Testis (tissue), 3 donors: Measurements from ENCODE around the gene ZNF687. TPM values are rescaled to one million over a fixed set of nuclear protein-coding genes. Genes with fewer than 3 reads are reported as not detected.
A peak's percentile ranks its signal among the peaks of the same experiment; 100 is the strongest.

Experiments used
- DNase-seq: peaks from one replicate; pipeline ENCODE4 v3.0.0-alpha.2; 2019
- H3K27ac ChIP-seq, 2 donors: fragments of 200-600 bp; sonication (generic); one replicate each; pipeline ENCODE4 v1.5.1; 2019
- H3K27me3 ChIP-seq: fragments of 200-600 bp; sonication (generic); one replicate; pipeline ENCODE4 v1.5.1; 2019
- H3K36me3 ChIP-seq: fragments of 200-600 bp; sonication (generic); one replicate; pipeline ENCODE4 v1.5.1; 2017; ENCODE audit warnings: low read depth; ENCODE audit errors: missing control alignments
- H3K4me1 ChIP-seq: fragments of 200-600 bp; sonication (generic); one replicate; pipeline ENCODE4 v1.5.1; 2019
- H3K4me3 ChIP-seq, 2 donors: fragments of 200-600 bp; sonication (generic); one replicate each; pipeline ENCODE4 v1.5.1; 2017 to 2019
- H3K9me3 ChIP-seq: fragments of 200-600 bp; sonication (generic); one replicate; pipeline ENCODE4 v1.5.1; 2017
- POLR2A ChIP-seq: fragments of 450-650 bp; IDR thresholded peaks from one replicate; pipeline ENCODE4 v1.6.1; 2017; ENCODE audit warnings: antibody characterized with exemption, mild to moderate bottlenecking, moderate library complexity
- WGBS, 2 donors: methylation state at CpG; one replicate each; pipeline ENCODE4 v1.1.5; 2018; 5-methylcytosine and 5-hydroxymethylcytosine counted together
- intact Hi-C: fragments of 100-400 bp; cut with DNase I; formaldehyde crosslinking; loops from one replicate; pipeline ENCODE4 v1.15.1; 2023; ENCODE audit warnings: low total_unique reads
- polyA plus RNA-seq: library from polyadenylated mRNA; stranded (reverse); fragments of 350-450 nt; fragmentation: Illumina TruSeq; extraction: RNeasy Lipid Tissue Mini Kit (QIAGEN cat#74804); gene quantifications from one replicate; pipeline ENCODE4 v1.2.3, GENCODE V29; 2014; ENCODE audit warnings: low read depth, low replicate concordance; ENCODE audit not compliant: insufficient read depth
- total RNA-seq, 2 donors: library from RNA; depleted of rRNA; stranded (reverse); fragments of >200 nt; gene quantifications; one replicate each; pipeline ENCODE4 v1.2.3, GENCODE V29; 2016
- TF ChIP-seq, protein P1 (sequence below), 3 experiments: fragments of 450-650 bp in 2 of 3; fragments of 200-600 bp in 1 of 3; sonication (generic) in 1 of 3; IDR thresholded peaks; one replicate each; pipeline ENCODE4 v1.5.1; 2016 to 2019; ENCODE audit warnings: antibody characterized with exemption in 3 of 3, mild to moderate bottlenecking in 2 of 3, moderate library complexity in 1 of 3

The ZNF687 gene
- total and polyA plus RNA-seq, 3 donors from 2014 or later: 38.4 to 58.2 (median 39.9) TPM

GRCh38 chr1:151311589-151312331 is 29.7 kb downstream of the ZNF687 start:
- no peaks in the 10 kb centered on the region for H3K27me3 ChIP-seq
- TF ChIP-seq POLR2A: no peak
- TF ChIP-seq, protein P1, sequence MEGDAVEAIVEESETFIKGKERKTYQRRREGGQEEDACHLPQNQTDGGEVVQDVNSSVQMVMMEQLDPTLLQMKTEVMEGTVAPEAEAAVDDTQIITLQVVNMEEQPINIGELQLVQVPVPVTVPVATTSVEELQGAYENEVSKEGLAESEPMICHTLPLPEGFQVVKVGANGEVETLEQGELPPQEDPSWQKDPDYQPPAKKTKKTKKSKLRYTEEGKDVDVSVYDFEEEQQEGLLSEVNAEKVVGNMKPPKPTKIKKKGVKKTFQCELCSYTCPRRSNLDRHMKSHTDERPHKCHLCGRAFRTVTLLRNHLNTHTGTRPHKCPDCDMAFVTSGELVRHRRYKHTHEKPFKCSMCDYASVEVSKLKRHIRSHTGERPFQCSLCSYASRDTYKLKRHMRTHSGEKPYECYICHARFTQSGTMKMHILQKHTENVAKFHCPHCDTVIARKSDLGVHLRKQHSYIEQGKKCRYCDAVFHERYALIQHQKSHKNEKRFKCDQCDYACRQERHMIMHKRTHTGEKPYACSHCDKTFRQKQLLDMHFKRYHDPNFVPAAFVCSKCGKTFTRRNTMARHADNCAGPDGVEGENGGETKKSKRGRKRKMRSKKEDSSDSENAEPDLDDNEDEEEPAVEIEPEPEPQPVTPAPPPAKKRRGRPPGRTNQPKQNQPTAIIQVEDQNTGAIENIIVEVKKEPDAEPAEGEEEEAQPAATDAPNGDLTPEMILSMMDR (IDR thresholded peaks at IDR 0.05): no peak
- H3K4me1 ChIP-seq: peaks cover 45% of the 10 kb centered on the region
- intact Hi-C loops: no loop called here
- WGBS, 2 donors: 28 to 33% methylated on average over 7 of the region's 7 CpGs
- peak; percentile 40 for DNase-seq
- no peak overlapping the region for H3K4me3 ChIP-seq
- H3K36me3 ChIP-seq: no peaks in the 10 kb centered on the region
- H3K27ac ChIP-seq: peak overlapping the region; percentile 28 to 69
- H3K9me3 ChIP-seq: no peaks in the 10 kb centered on the region

DNA sequence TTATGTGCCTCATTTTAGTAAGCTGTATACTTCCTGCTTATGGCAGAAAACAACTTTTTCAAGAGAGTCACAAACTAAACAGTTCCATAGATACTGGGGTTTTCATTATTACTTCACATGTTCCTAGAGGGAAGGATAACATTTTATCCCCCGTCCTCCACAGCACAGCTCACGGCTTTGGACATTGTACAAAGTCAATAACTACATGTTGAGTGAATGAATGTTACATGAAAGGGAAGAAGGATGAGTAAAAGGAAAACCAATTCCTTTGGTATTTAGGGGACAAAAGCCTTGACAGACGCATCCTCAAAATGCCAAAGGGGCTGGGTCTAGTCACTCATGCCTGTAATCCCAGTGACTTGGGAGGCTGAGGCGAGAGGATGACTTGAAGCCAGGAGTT is 30.3 kb downstream of the ZNF687 start:
- no peak for TF ChIP-seq POLR2A
- TF ChIP-seq, protein P1 (IDR thresholded peaks at IDR 0.05): no peak
- Histone ChIP-seq H3K4me1 (peaks cover 45% of the 10 kb centered on the region), H3K27ac (peak overlapping the region in 1 of 2 donors; percentile 69), H3K27me3 (no peaks in the 10 kb centered on the region), H3K4me3 (no peak overlapping the region), H3K36me3 (no peaks in the 10 kb centered on the region), H3K9me3 (no peaks in the 10 kb centered on the region)
- WGBS, 2 donors: 79 to 88% methylated on average over 4 of the region's 4 CpGs
- no peak for DNase-seq
- intact Hi-C loops: no loop called here

- H3K27ac ChIP-seq: peak overlapping the region in 1 of 2 donors; percentile 69
- WGBS, 2 donors: 87 to 90% methylated on average over 8 of the region's 8 CpGs
- no peaks in the 10 kb centered on the region for H3K36me3 ChIP-seq
- H3K4me3 ChIP-seq: no peak overlapping the region
- intact Hi-C loops: no loop called here
- H3K9me3 ChIP-seq: no peaks in the 10 kb centered on the region
- no peaks in the 10 kb centered on the region for H3K27me3 ChIP-seq
- TF ChIP-seq POLR2A: no peak
- TF ChIP-seq, protein P1 (IDR thresholded peaks at IDR 0.05): peak in 1 of 3 experiments; percentile 1
- no peak for DNase-seq
- H3K4me1 ChIP-seq: peaks cover 45% of the 10 kb centered on the region
Observed at GRCh38 chr1:151312826-151313225, 30.7 kb downstream of the ZNF687 start.

DNA sequence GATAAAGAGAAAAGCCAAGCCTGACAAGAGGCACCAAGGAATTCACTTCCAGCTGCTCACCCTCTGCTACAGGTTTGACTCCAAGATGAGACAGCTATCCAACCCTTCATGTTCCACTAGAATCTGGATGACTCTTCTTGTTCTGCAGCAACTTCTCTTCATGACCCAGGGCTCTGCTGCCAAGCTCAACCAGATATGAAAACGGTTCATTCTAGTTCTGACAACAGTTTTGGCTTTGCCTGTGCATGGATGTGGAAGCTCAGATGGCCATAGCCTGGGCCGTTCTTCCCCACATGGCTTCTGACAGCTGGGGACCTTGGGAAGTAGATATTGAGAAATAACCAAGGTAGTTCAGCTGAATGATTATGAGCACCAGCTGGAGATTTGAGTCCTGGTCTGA is 31.4 kb downstream of the ZNF687 start:
- WGBS, 2 donors: 17 to 28% methylated on average over 2 of the region's 2 CpGs
- Histone ChIP-seq H3K36me3 (no peaks in the 10 kb centered on the region), H3K27ac (peak overlapping the region in 1 of 2 donors; percentile 52), H3K27me3 (no peaks in the 10 kb centered on the region), H3K4me3 (no peak overlapping the region), H3K4me1 (peaks cover 45% of the 10 kb centered on the region), H3K9me3 (no peaks in the 10 kb centered on the region)
- intact Hi-C loops: no loop called here
- no peak for DNase-seq
- TF ChIP-seq, protein P1 (IDR thresholded peaks at IDR 0.05): no peak
- TF ChIP-seq POLR2A: no peak
